ENCODE results near the gene OR2D3.

- TF ChIP-seq CTCF (IDR thresholded peaks at IDR 0.05; ENCODE audit: insufficient read depth, low read length, poor library complexity, severe bottlenecking): no peak
- no peak for TF ChIP-seq EZH2phosphoT487 (conservative IDR thresholded peaks at IDR 0.05; ENCODE audit: low read length)
Observed at GRCh38 chr11:6895010-6895409, 25.8 kb upstream of the OR2D3 start.

All from SU-DHL-6 (cell line).